HepG2 (cell line): ENCODE data around the gene PTPRN. TPM values are rescaled to one million over a fixed set of nuclear protein-coding genes. Genes with fewer than 3 reads are reported as not detected.

ENCODE experiments used
- AHR ChIP-seq: IDR thresholded peaks from 2 replicates; pipeline ENCODE4 v1.6.1; 2018; ENCODE audit warnings: missing genetic modification reagents, missing compliant biosample characterization
- CEBPB ChIP-seq: IDR thresholded peaks from 2 replicates; pipeline ENCODE4 v1.6.1; 2011; ENCODE audit warnings: low read depth, low read length, improper control_type of control experiment, borderline replicate concordance
- KDM1A ChIP-seq: IDR thresholded peaks from 2 replicates; pipeline ENCODE4 v1.6.1; 2016; ENCODE audit warnings: missing compliant biosample characterization
- NR2F2 ChIP-seq: IDR thresholded peaks from 2 replicates; pipeline ENCODE4 v1.6.1; 2012; ENCODE audit warnings: low read depth, inconsistent platforms, borderline replicate concordance
- RAD21 ChIP-seq: fragments of 450-650 bp; formaldehyde crosslinking; IDR thresholded peaks from 2 replicates; pipeline ENCODE4 v1.5.0; 2020; ENCODE audit warnings: mild to moderate bottlenecking
- RARA ChIP-seq: IDR thresholded peaks from 2 replicates; pipeline ENCODE4 v1.6.1; 2016; ENCODE audit warnings: missing genetic modification reagents, missing compliant biosample characterization
- RBFOX2 ChIP-seq: fragments of 200-400 bp; formaldehyde crosslinking; IDR thresholded peaks from 2 replicates; pipeline ENCODE4 v1.6.1; 2017; ENCODE audit warnings: low read depth, mild to moderate bottlenecking, low read length
- TBX3 ChIP-seq: fragments of 450-650 bp; IDR thresholded peaks from 2 replicates; pipeline ENCODE4 v1.6.1; 2017; ENCODE audit warnings: antibody characterized with exemption, mild to moderate bottlenecking, inconsistent platforms, borderline replicate concordance
- ZBTB33 ChIP-seq: sonication (generic); formaldehyde crosslinking; IDR thresholded peaks from 2 replicates; pipeline ENCODE4 v1.4.0; 2020; ENCODE audit warnings: missing genetic modification reagents
- ZEB1 ChIP-seq: IDR thresholded peaks from 2 replicates; pipeline ENCODE4 v1.6.1; 2012; ENCODE audit warnings: mild to moderate bottlenecking, low read depth, inconsistent platforms; ENCODE audit not compliant: insufficient replicate concordance
- ZKSCAN1 ChIP-seq: fragments of 150-350 bp; IDR thresholded peaks from 2 replicates; pipeline ENCODE4 v1.6.1; 2014; ENCODE audit warnings: low read length
- ZNF281 ChIP-seq: sonication (generic); formaldehyde crosslinking; IDR thresholded peaks from 2 replicates; pipeline ENCODE4 v1.4.0; 2020; ENCODE audit warnings: missing genetic modification reagents, borderline replicate concordance
- ZNF775 ChIP-seq: sonication (generic); formaldehyde crosslinking; IDR thresholded peaks from 2 replicates; pipeline ENCODE4 v1.4.0; 2020; ENCODE audit warnings: missing genetic modification reagents, mild to moderate bottlenecking, moderate library complexity, borderline replicate concordance
- ZNF792 ChIP-seq: IDR thresholded peaks from 2 replicates; pipeline ENCODE4 v1.6.1; 2016
- polyA plus RNA-seq, 8 experiments: library from polyadenylated mRNA; depleted of rRNA in 3 of 8; stranded (reverse) in 7 of 8; unstranded in 1 of 8; fragments of >200 nt; fragmentation: Illumina TruSeq in 4 of 8; extraction: Trizol in 4 of 8; gene quantifications; 2 replicates each; pipeline versions ENCODE4 v1.2.1 to v1.2.3, GENCODE V29; 2011 to 2016; ENCODE audit warnings: low read depth in 4 of 8, missing spikeins in 1 of 8, mixed read lengths in 1 of 8; ENCODE audit not compliant: insufficient read depth in 1 of 8
- total RNA-seq, 5 experiments: library from RNA; depleted of rRNA; stranded (reverse); fragments of >200 nt; fragmentation: Illumina TruSeq; extraction: Trizol; gene quantifications; 2 replicates each; pipeline ENCODE4 v1.2.3, GENCODE V29; 2016; ENCODE audit warnings: low read depth in 1 of 5
- TF ChIP-seq, protein P1 (sequence below): sonication (generic); formaldehyde crosslinking; IDR thresholded peaks from 2 replicates; pipeline ENCODE4 v1.4.0; 2020; ENCODE audit warnings: missing genetic modification reagents, borderline replicate concordance
- TF ChIP-seq, protein P2 (sequence below): sonication (generic); formaldehyde crosslinking; IDR thresholded peaks from 2 replicates; pipeline ENCODE4 v1.8.0; 2023; ENCODE audit warnings: mild to moderate bottlenecking, missing genetic modification reagents
- TF ChIP-seq, protein P3 (sequence below): IDR thresholded peaks from 2 replicates; pipeline ENCODE4 v1.6.1; 2016; ENCODE audit warnings: missing biosample characterization, missing genetic modification reagents, low read depth

Gene PTPRN
- total and polyA plus RNA-seq, 2 of the 13 experiments (the other 11 are each of a cell fraction or from before 2014, with no cell fraction given) = 0.26 TPM; not detected in 1

DNA sequence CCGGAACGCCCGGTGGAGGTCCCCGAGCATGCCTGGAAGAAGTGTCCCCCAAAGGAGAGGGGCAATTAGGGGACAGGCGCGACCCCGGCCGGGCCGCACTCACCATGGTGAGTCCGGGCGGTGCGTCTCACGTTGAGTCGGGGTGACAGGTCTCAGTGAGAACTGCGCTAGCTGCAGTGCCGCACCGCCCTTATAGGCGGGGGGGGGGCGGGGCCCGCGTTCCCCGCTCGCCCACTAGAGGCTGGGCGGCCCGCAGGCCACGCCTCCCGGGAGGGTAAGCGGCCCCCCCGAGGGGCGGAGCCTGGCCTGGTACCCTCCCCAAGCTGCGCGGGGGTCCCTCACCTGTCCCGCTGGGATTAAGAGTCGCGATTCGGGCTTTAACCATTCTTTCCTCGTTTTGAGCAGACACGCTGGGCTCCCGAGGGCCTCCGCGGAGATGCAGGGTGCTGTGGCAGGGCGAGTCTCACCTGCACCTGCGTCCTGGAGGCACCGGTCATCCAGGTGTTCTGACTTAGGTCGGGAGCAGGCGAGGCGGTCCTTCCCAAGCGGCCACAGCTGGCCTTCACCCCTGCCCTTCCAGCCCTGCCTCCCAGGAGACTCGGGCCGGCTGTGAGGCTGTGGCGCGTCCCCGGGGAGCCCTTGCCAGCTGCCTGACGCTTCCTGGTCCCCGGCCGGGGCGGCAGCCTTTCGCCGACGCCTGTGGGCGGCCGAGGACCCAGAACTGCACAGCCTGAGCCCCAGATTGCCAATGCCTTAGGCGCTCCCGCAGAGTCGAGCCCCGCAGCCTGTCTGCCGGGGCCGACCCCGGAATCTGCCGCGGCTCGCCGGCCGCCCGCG lies 55.2 kb downstream of the PTPRN start, which contains the start of gene TUBA4A (continued):
- TF ChIP-seq ZNF281 (CRISPR knock-in tag) (no peak), ZNF792 (no peak), RARA (no peak), ZKSCAN1 (no peak), ZBTB33 (CRISPR knock-in tag) (no peak), ZNF775 (CRISPR knock-in tag) (no peak), RAD21 (CRISPR knock-in tag) (no peak), KDM1A (CRISPR knock-in tag) (no peak), ZEB1 (peak; percentile 98), NR2F2 (no peak), AHR (CRISPR knock-in tag) (no peak), TBX3 (no peak), CEBPB (no peak), RBFOX2 (peak; percentile 76)
- TF ChIP-seq, protein P1, sequence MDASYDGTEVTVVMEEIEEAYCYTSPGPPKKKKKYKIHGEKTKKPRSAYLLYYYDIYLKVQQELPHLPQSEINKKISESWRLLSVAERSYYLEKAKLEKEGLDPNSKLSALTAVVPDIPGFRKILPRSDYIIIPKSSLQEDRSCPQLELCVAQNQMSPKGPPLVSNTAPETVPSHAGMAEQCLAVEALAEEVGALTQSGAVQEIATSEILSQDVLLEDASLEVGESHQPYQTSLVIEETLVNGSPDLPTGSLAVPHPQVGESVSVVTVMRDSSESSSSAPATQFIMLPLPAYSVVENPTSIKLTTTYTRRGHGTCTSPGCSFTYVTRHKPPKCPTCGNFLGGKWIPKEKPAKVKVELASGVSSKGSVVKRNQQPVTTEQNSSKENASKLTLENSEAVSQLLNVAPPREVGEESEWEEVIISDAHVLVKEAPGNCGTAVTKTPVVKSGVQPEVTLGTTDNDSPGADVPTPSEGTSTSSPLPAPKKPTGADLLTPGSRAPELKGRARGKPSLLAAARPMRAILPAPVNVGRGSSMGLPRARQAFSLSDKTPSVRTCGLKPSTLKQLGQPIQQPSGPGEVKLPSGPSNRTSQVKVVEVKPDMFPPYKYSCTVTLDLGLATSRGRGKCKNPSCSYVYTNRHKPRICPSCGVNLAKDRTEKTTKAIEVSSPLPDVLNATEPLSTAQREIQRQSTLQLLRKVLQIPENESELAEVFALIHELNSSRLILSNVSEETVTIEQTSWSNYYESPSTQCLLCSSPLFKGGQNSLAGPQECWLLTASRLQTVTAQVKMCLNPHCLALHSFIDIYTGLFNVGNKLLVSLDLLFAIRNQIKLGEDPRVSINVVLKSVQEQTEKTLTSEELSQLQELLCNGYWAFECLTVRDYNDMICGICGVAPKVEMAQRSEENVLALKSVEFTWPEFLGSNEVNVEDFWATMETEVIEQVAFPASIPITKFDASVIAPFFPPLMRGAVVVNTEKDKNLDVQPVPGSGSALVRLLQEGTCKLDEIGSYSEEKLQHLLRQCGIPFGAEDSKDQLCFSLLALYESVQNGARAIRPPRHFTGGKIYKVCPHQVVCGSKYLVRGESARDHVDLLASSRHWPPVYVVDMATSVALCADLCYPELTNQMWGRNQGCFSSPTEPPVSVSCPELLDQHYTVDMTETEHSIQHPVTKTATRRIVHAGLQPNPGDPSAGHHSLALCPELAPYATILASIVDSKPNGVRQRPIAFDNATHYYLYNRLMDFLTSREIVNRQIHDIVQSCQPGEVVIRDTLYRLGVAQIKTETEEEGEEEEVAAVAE (CRISPR knock-in tag) = no peak
- TF ChIP-seq, protein P2, sequence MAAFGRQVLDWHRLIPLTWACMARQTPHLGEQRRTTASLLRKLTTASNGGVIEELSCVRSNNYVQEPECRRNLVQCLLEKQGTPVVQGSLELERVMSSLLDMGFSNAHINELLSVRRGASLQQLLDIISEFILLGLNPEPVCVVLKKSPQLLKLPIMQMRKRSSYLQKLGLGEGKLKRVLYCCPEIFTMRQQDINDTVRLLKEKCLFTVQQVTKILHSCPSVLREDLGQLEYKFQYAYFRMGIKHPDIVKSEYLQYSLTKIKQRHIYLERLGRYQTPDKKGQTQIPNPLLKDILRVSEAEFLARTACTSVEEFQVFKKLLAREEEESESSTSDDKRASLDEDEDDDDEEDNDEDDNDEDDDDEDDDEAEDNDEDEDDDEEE (CRISPR knock-in tag) = no peak
- TF ChIP-seq, protein P3, sequence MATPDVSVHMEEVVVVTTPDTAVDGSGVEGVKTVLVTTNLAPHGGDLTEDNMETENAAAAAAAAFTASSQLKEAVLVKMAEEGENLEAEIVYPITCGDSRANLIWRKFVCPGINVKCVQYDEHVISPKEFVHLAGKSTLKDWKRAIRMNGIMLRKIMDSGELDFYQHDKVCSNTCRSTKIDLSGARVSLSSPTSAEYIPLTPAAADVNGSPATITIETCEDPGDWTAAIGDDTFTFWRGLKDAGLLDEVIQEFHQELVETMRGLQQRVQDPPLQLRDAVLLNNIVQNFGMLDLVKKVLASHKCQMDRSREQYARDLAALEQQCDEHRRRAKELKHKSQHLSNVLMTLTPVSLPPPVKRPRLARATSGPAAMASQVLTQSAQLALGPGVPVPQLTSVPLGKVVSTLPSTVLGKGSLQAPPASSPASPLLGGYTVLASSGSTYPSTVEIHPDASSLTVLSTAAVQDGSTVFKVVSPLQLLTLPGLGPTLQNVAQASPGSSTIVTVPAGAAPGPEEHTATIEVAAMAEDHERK (CRISPR knock-in tag) = no peak
